GM18505 (cell line): ENCODE results near the gene OPCML.

ENCODE experiments used
- ATAC-seq: cut with Tn5 transposase; IDR thresholded peaks from one replicate; pipeline ENCODE4 v1.9.1; 2021; ENCODE audit not compliant: unreplicated experiment
- POLR2A ChIP-seq: IDR thresholded peaks from 4 replicates; pipeline ENCODE4 v1.6.1; 2011; ENCODE audit warnings: borderline replicate concordance; ENCODE audit not compliant: insufficient read depth, insufficient read length; ENCODE audit errors: extremely low read depth

The OPCML gene

GRCh38 chr11:132811649-132812048 lies 720.7 kb downstream of the OPCML start:
- ATAC-seq, result no peak
- TF ChIP-seq POLR2A, result no peak

GRCh38 chr11:132809070-132809469 lies 723.2 kb downstream of the OPCML start:
- no peak for TF ChIP-seq POLR2A
- ATAC-seq, result no peak

- no peak for ATAC-seq
- TF ChIP-seq POLR2A, result no peak
Observed at GRCh38 chr11:132804258-132804657, 728.0 kb downstream of the OPCML start.

GRCh38 chr11:132803436-132803835 lies 728.9 kb downstream of the OPCML start:
- no peak for ATAC-seq
- TF ChIP-seq POLR2A, result no peak

- TF ChIP-seq POLR2A, result no peak
- no peak for ATAC-seq
Observed at GRCh38 chr11:132802947-132803346, 729.4 kb downstream of the OPCML start.

GRCh38 chr11:132793831-132794230 lies 738.5 kb downstream of the OPCML start:
- no peak for ATAC-seq
- no peak for TF ChIP-seq POLR2A

- ATAC-seq, result no peak
- TF ChIP-seq POLR2A, result no peak
Observed at GRCh38 chr11:132792341-132793140, 739.8 kb downstream of the OPCML start.

GRCh38 chr11:132790971-132791370 lies 741.3 kb downstream of the OPCML start:
- no peak for TF ChIP-seq POLR2A
- no peak for ATAC-seq

- no peak for ATAC-seq
- no peak for TF ChIP-seq POLR2A
Observed at GRCh38 chr11:132790466-132790865, 741.8 kb downstream of the OPCML start.

GRCh38 chr11:132788816-132789325 lies 743.4 kb downstream of the OPCML start:
- no peak for TF ChIP-seq POLR2A
- ATAC-seq, result no peak

GRCh38 chr11:132785878-132786277 lies 746.4 kb downstream of the OPCML start:
- TF ChIP-seq POLR2A, result no peak
- ATAC-seq, result no peak

GRCh38 chr11:132784441-132784840 lies 747.9 kb downstream of the OPCML start:
- TF ChIP-seq POLR2A, result no peak
- no peak for ATAC-seq

GRCh38 chr11:132782102-132782501 lies 750.2 kb downstream of the OPCML start:
- ATAC-seq, result no peak
- no peak for TF ChIP-seq POLR2A

GRCh38 chr11:132780046-132780445 lies 752.3 kb downstream of the OPCML start:
- ATAC-seq, result no peak
- TF ChIP-seq POLR2A, result no peak
